Heart left ventricle (tissue), 13 donors: ENCODE measurements around the gene SEMA3F.

Experiments used
- CTCF ChIP-seq, 12 donors: fragments of 200-600 bp; sonication (generic) in 4 of 12; IDR thresholded peaks; one replicate each; pipeline versions ENCODE4 v1.5.0 to v1.8.0; 2018 to 2022; ENCODE audit warnings: antibody characterized with exemption in 12 of 12, mild to moderate bottlenecking in 5 of 12
- POLR2A ChIP-seq, 2 donors: fragments of 450-650 bp; IDR thresholded peaks; one replicate each; pipeline ENCODE4 v1.6.1; 2017; ENCODE audit warnings: antibody characterized with exemption in 2 of 2, mild to moderate bottlenecking in 2 of 2, moderate library complexity in 2 of 2
- donor health status: ischemic (EF 13 %, LVEDD 7.1; RV severe dilation, severe dysfunction).
- donor health status: DM: no; HTN: yes; CAD: no.
- donor health status: DM: no; HTN: no; CAD: no.
- donor health status: ischemic (EF 25% LVEDD 6.9; RV normal size, moderate dysfunction).
- donor health status: ischemic (EF 25% LVEDD 5.7; RV mildly dilated, moderate dysfunction).
- donor health status: ischemic (EF 35%, LVEDD 5.7; RV mildly dilated, moderate dysfunction).
- donor health status: nonischemic (EF 11% LVEDD 7.7; RV severe dilation, severe dysfunction).
- donor health status: DM: yes; HTN: yes; CAD: no.
- donor health status: PGD.
- donor health status: ischemic (EF 29% LVEDD 5.4; RV normal size, mild dysfunction).
- donor health status: nonischemic (EF 23%, LVEDD 6.1; RV moderate dilation, normal function).

GRCh38 chr3:50164984-50165909 is 10.1 kb downstream of the SEMA3F start:
- no peak for TF ChIP-seq CTCF (IDR thresholded peaks at IDR 0.05)
- no peak for TF ChIP-seq POLR2A (IDR thresholded peaks at IDR 0.05)
